ENCODE data around the gene ETV3.
A peak's percentile ranks its signal among the peaks of the same experiment; 100 is the strongest.

ETV3 gene

DNA sequence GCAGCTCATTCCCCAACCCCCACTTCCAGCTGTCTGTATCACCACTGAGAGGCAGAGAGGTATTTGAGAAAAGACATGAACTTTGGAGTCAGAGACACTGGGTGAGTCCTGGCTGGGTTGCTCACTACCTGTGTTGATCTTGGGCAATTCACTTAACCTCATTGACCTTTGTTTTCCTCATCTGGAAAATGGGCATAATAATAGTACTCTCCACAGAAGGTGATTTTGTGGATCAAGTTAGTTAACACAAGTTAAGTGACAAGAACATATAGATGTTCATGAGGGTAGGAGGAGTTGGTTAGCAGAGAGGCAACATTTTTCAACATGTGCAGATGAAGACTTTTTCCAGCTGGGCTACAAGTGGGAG is 21.5 kb downstream of the ETV3 start:
- Histone ChIP-seq H3K4me1 (ENCODE audit: control insufficient read depth in 2 of 2, insufficient read depth in 1 of 2, low read depth in 1 of 2, low read length in 2 of 2) (peaks cover 0 to 25% of the 10 kb centered on the region in 2 donors), H2BK5ac (ENCODE audit: low read length) (no peak overlapping the region), H2AK5ac (ENCODE audit: low read depth, low read length) (no peak overlapping the region), H2BK12ac (ENCODE audit: low read length) (no peak overlapping the region), H3K23ac (ENCODE audit: low read depth, low read length, poor library complexity) (no peak overlapping the region), H3K4me3 (ENCODE audit: low read length in 2 of 2) (no peak overlapping the region), H2AFZ (ENCODE audit: low read length) (no peak overlapping the region), H3K4ac (ENCODE audit: low read length) (no peak overlapping the region), H3K36me3 (replicated peaks in 1 of 2; ENCODE audit: control insufficient read depth in 2 of 2, insufficient read depth in 2 of 2, low read length in 2 of 2) (peaks cover 0 to 7% of the 10 kb centered on the region in 2 donors), H3K9ac (ENCODE audit: low read depth, low read length, poor library complexity) (no peak overlapping the region), H3K14ac (ENCODE audit: low read length) (no peak overlapping the region), H3K27me3 (ENCODE audit: control insufficient read depth in 3 of 3, insufficient read depth in 3 of 3, low read depth in 1 of 3, low read length in 3 of 3) (peaks cover 0 to 36% (median 0%) of the 10 kb centered on the region in 3 experiments), H2BK15ac (ENCODE audit: low read length) (no peak overlapping the region), H3K18ac (ENCODE audit: low read length) (no peak overlapping the region), H4K8ac (ENCODE audit: low read depth, low read length) (no peak overlapping the region), H3K79me1 (ENCODE audit: low read depth, low read length) (no peaks in the 10 kb centered on the region), H2BK120ac (ENCODE audit: low read depth, low read length) (no peak overlapping the region), H3K4me2 (ENCODE audit: insufficient read depth, low read length, poor library complexity, severe bottlenecking) (no peak overlapping the region), H3K9me3 (replicated peaks in 1 of 2; ENCODE audit: control insufficient read depth in 2 of 2, insufficient read depth in 1 of 2, low read depth in 1 of 2, low read length in 2 of 2) (no peaks in the 10 kb centered on the region), H3K27ac (replicated peaks; ENCODE audit: low read length) (no peak overlapping the region), H4K91ac (ENCODE audit: low read depth, low read length, poor library complexity) (no peak overlapping the region)
- no peak for DNase-seq (ENCODE audit: low spot score)

DNA sequence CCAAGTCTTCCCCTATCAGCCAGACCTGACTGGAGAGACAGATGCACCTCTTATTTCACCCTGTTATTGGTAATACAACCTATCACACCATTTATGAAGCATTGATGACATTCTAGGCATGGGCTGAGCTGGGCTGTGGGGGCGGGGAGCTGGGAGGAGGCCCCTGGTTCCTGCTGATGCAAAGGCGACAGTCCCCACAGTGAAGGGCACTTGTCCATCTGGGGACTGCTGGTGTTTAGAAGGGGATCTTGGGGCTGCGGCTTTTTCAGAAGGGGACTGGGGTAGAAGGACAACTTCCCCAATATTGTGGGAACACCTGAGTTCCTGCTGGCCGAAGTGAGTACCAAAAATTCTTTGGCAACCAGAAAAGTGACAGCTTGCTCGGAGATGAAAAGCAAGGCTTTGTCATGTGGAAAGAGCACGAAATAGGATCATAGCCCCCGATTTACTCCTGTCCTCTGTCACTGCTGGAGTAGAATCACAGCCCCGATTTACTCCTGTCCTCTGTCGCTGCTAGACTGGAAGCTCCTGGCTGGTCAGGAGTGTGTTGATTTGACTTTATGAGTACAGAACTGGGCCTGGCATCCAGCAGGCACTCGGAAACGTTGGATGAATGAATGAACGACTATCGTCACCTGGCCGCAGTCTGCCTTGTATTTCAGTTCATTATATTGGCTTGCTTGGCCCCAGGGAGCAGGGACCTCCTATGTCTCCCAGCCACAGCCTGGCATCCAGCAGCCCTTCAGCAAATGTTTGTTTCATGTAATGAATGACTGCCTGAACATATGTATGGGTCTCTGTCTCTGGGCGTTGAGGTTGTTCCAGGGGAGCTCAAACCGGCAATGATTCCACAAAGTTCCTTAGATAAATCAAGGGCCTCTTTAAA is 22.1 kb downstream of the ETV3 start:
- Histone ChIP-seq H3K27me3 (ENCODE audit: control insufficient read depth in 3 of 3, insufficient read depth in 3 of 3, low read depth in 1 of 3, low read length in 3 of 3) (peaks cover 0 to 42% (median 0%) of the 10 kb centered on the region in 3 experiments), H3K9me3 (replicated peaks in 1 of 2; ENCODE audit: control insufficient read depth in 2 of 2, insufficient read depth in 1 of 2, low read depth in 1 of 2, low read length in 2 of 2) (no peaks in the 10 kb centered on the region), H3K9ac (ENCODE audit: low read depth, low read length, poor library complexity) (peak overlapping the region; percentile 54), H3K4me3 (ENCODE audit: low read length in 2 of 2) (no peak overlapping the region), H4K91ac (ENCODE audit: low read depth, low read length, poor library complexity) (no peak overlapping the region), H3K23ac (ENCODE audit: low read depth, low read length, poor library complexity) (no peak overlapping the region), H2BK120ac (ENCODE audit: low read depth, low read length) (no peak overlapping the region), H2BK15ac (ENCODE audit: low read length) (no peak overlapping the region), H4K8ac (ENCODE audit: low read depth, low read length) (no peak overlapping the region), H3K18ac (ENCODE audit: low read length) (peak overlapping the region; percentile 57), H3K14ac (ENCODE audit: low read length) (no peak overlapping the region), H3K27ac (replicated peaks; ENCODE audit: low read length) (no peak overlapping the region), H2AFZ (ENCODE audit: low read length) (no peak overlapping the region), H3K4me2 (ENCODE audit: insufficient read depth, low read length, poor library complexity, severe bottlenecking) (no peak overlapping the region), H2AK5ac (ENCODE audit: low read depth, low read length) (no peak overlapping the region), H2BK12ac (ENCODE audit: low read length) (no peak overlapping the region), H3K79me1 (ENCODE audit: low read depth, low read length) (no peaks in the 10 kb centered on the region), H3K4ac (ENCODE audit: low read length) (no peak overlapping the region), H3K36me3 (replicated peaks in 1 of 2; ENCODE audit: control insufficient read depth in 2 of 2, insufficient read depth in 2 of 2, low read length in 2 of 2) (peaks cover 0 to 4% of the 10 kb centered on the region in 2 donors), H3K4me1 (ENCODE audit: control insufficient read depth in 2 of 2, insufficient read depth in 1 of 2, low read depth in 1 of 2, low read length in 2 of 2) (peaks cover 0 to 29% of the 10 kb centered on the region in 2 donors), H2BK5ac (ENCODE audit: low read length) (no peak overlapping the region)
- DNase-seq (ENCODE audit: low spot score) = no peak
- WGBS, 2 donors (ENCODE audit: extremely low coverage in 2 of 2, insufficient read length in 2 of 2, insufficient replicate concordance in 1 of 2) = no CpG with 5 or more reads among the region's 16 CpGs

DNA sequence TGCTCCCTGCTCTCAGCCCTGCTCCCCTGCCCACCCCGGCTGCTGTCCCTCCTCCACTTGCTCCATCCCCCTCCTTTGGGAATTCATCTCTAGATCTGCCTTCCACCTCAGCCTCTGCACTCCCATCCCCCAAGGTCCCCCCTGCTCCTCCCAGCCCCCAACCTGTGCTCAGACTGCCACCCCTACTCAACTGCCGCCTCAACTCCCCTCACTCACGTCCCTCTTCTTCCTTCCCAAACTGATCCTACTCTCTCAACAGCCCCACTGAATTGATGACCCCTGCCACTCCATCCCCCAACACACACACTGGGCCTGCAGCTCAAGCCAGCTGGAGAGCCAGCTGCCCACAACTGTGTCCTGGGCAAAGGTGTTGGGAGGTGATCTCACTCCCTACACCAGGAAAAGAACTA is 22.8 kb downstream of the ETV3 start:
- no peak overlapping the region for H3K9ac ChIP-seq (ENCODE audit: low read depth, low read length, poor library complexity)
- H3K4me3 ChIP-seq (ENCODE audit: low read length in 2 of 2) = no peak overlapping the region
- H3K9me3 ChIP-seq (replicated peaks in 1 of 2; ENCODE audit: control insufficient read depth in 2 of 2, insufficient read depth in 1 of 2, low read depth in 1 of 2, low read length in 2 of 2) = no peaks in the 10 kb centered on the region
- no peaks in the 10 kb centered on the region for H3K79me1 ChIP-seq (ENCODE audit: low read depth, low read length)
- H2BK12ac ChIP-seq (ENCODE audit: low read length) = no peak overlapping the region
- H4K91ac ChIP-seq (ENCODE audit: low read depth, low read length, poor library complexity) = no peak overlapping the region
- H4K8ac ChIP-seq (ENCODE audit: low read depth, low read length) = no peak overlapping the region
- H3K4me2 ChIP-seq (ENCODE audit: insufficient read depth, low read length, poor library complexity, severe bottlenecking) = no peak overlapping the region
- no peak overlapping the region for H3K4ac ChIP-seq (ENCODE audit: low read length)
- H2BK120ac ChIP-seq (ENCODE audit: low read depth, low read length) = no peak overlapping the region
- WGBS, 2 donors (ENCODE audit: extremely low coverage in 2 of 2, insufficient read length in 2 of 2, insufficient replicate concordance in 1 of 2) = no CpG with 5 or more reads among the region's 3 CpGs
- H3K27ac ChIP-seq (replicated peaks; ENCODE audit: low read length) = no peak overlapping the region
- H2BK15ac ChIP-seq (ENCODE audit: low read length) = no peak overlapping the region
- peaks cover 0 to 48% (median 0%) of the 10 kb centered on the region in 3 experiments for H3K27me3 ChIP-seq (ENCODE audit: control insufficient read depth in 3 of 3, insufficient read depth in 3 of 3, low read depth in 1 of 3, low read length in 3 of 3)
- no peak overlapping the region for H2AK5ac ChIP-seq (ENCODE audit: low read depth, low read length)
- peak overlapping the region; percentile 5 for H3K18ac ChIP-seq (ENCODE audit: low read length)
- H2AFZ ChIP-seq (ENCODE audit: low read length) = peak overlapping the region; percentile 15
- H3K23ac ChIP-seq (ENCODE audit: low read depth, low read length, poor library complexity) = no peak overlapping the region
- no peak overlapping the region for H2BK5ac ChIP-seq (ENCODE audit: low read length)
- peaks cover 0 to 29% of the 10 kb centered on the region in 2 donors for H3K4me1 ChIP-seq (ENCODE audit: control insufficient read depth in 2 of 2, insufficient read depth in 1 of 2, low read depth in 1 of 2, low read length in 2 of 2)
- no peak for DNase-seq (ENCODE audit: low spot score)
- no peak overlapping the region for H3K14ac ChIP-seq (ENCODE audit: low read length)
- no peaks in the 10 kb centered on the region for H3K36me3 ChIP-seq (replicated peaks in 1 of 2; ENCODE audit: control insufficient read depth in 2 of 2, insufficient read depth in 2 of 2, low read length in 2 of 2)

DNA sequence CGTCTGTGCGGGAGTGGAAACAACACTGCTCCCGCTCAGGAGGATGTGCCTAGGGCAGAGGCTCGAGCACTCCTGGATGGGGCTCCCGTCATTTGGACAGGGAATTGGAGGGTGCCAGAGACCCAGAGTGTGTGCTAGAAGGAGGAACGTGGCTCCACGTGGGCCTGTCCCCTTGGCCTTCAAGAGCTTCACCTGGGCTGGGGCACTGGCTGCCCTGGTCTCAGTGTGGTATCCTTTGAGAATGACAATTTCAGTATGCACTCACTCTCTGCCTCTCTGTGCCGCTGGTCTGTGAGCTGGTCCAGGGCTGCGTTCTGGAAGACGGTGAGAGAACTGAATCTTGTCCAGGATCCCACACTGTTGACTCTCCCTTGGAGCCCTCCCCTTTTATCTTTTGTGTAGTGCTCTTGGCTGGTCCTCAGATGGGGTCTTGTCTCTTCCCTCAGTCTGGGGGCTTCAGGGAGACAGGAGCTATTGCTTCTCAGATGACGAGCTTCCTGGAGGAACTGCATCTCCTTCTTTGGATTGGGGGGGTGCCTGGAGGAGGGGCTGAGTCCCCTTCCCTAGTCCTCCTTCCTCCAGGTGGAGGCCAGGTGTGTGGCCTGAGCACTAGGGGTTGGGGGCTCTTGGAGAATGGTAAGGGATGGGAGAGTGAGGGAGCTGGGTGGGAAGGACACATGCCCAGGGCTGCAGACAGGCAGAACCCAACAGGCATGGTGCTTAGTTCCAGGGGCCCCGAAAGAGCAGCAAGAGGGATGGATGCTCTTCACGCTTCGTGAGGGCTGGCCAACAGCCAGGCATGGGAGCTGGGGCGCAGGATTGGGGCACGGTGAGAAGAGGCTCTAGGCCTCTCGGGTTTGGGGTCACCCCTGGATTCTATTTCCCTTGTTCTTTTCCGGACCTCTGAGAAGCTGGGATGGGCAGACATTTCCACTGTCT is 23.7 kb downstream of the ETV3 start:
- H2BK5ac ChIP-seq (ENCODE audit: low read length) = no peak overlapping the region
- H3K14ac ChIP-seq (ENCODE audit: low read length) = peak overlapping the region; percentile 22
- no peak for DNase-seq (ENCODE audit: low spot score)
- no peak overlapping the region for H3K4ac ChIP-seq (ENCODE audit: low read length)
- H2BK12ac ChIP-seq (ENCODE audit: low read length) = peak overlapping the region; percentile 7
- H3K27me3 ChIP-seq (ENCODE audit: control insufficient read depth in 3 of 3, insufficient read depth in 3 of 3, low read depth in 1 of 3, low read length in 3 of 3) = peaks cover 0 to 57% (median 0%) of the 10 kb centered on the region in 3 experiments
- no peak overlapping the region for H3K4me3 ChIP-seq (ENCODE audit: low read length in 2 of 2)
- H2BK120ac ChIP-seq (ENCODE audit: low read depth, low read length) = no peak overlapping the region
- WGBS, 2 donors (ENCODE audit: extremely low coverage in 2 of 2, insufficient read length in 2 of 2, insufficient replicate concordance in 1 of 2) = no CpG with 5 or more reads among the region's 18 CpGs
- H4K8ac ChIP-seq (ENCODE audit: low read depth, low read length) = no peak overlapping the region
- H3K23ac ChIP-seq (ENCODE audit: low read depth, low read length, poor library complexity) = no peak overlapping the region
- peak overlapping the region; percentile 53 for H2AK5ac ChIP-seq (ENCODE audit: low read depth, low read length)
- no peak overlapping the region for H3K27ac ChIP-seq (replicated peaks; ENCODE audit: low read length)
- no peaks in the 10 kb centered on the region for H3K9me3 ChIP-seq (replicated peaks in 1 of 2; ENCODE audit: control insufficient read depth in 2 of 2, insufficient read depth in 1 of 2, low read depth in 1 of 2, low read length in 2 of 2)
- no peak overlapping the region for H3K4me2 ChIP-seq (ENCODE audit: insufficient read depth, low read length, poor library complexity, severe bottlenecking)
- H3K9ac ChIP-seq (ENCODE audit: low read depth, low read length, poor library complexity) = no peak overlapping the region
- H2AFZ ChIP-seq (ENCODE audit: low read length) = no peak overlapping the region
- no peak overlapping the region for H4K91ac ChIP-seq (ENCODE audit: low read depth, low read length, poor library complexity)
- no peaks in the 10 kb centered on the region for H3K36me3 ChIP-seq (replicated peaks in 1 of 2; ENCODE audit: control insufficient read depth in 2 of 2, insufficient read depth in 2 of 2, low read length in 2 of 2)
- H3K4me1 ChIP-seq (ENCODE audit: control insufficient read depth in 2 of 2, insufficient read depth in 1 of 2, low read depth in 1 of 2, low read length in 2 of 2) = peaks cover 0 to 29% of the 10 kb centered on the region in 2 donors
- peak overlapping the region; percentile 36 for H3K18ac ChIP-seq (ENCODE audit: low read length)
- H2BK15ac ChIP-seq (ENCODE audit: low read length) = peak overlapping the region; percentile 34
- H3K79me1 ChIP-seq (ENCODE audit: low read depth, low read length) = no peaks in the 10 kb centered on the region
